PFSK-1 (cell line): ENCODE results near the gene MT1A.

ENCODE experiments used
- FOXP2 ChIP-seq: optimal IDR thresholded peaks from 2 replicates; pipeline ENCODE3; 2011; ENCODE audit warnings: borderline replicate concordance, control low read depth, inconsistent platforms; ENCODE audit not compliant: insufficient read depth; ENCODE audit errors: extremely low read length, extremely low read depth
- POLR2AphosphoS5 ChIP-seq: IDR thresholded peaks from 2 replicates; pipeline ENCODE4 v1.6.1; 2012; ENCODE audit warnings: low read depth, mild to moderate bottlenecking, control low read depth, low read length, moderate library complexity
- SIN3A ChIP-seq: IDR thresholded peaks from 2 replicates; pipeline ENCODE4 v1.6.1; 2012; ENCODE audit warnings: mild to moderate bottlenecking, low read length, moderate library complexity, borderline replicate concordance; ENCODE audit not compliant: insufficient read depth
- TAF1 ChIP-seq: IDR thresholded peaks from 2 replicates; pipeline ENCODE4 v1.6.1; 2012; ENCODE audit warnings: low read length, control low read depth, borderline replicate concordance; ENCODE audit not compliant: insufficient read depth
- TF ChIP-seq, protein P1 (sequence below), 2 experiments: IDR thresholded peaks; 2 replicates each; pipeline versions ENCODE4 v1.6.1 to v1.8.0; 2011 to 2012; ENCODE audit warnings: low read depth in 2 of 2, low read length in 2 of 2, control low read depth in 1 of 2, inconsistent platforms in 1 of 2, mild to moderate bottlenecking in 1 of 2, moderate library complexity in 1 of 2; ENCODE audit not compliant: insufficient read depth in 1 of 2

DNA sequence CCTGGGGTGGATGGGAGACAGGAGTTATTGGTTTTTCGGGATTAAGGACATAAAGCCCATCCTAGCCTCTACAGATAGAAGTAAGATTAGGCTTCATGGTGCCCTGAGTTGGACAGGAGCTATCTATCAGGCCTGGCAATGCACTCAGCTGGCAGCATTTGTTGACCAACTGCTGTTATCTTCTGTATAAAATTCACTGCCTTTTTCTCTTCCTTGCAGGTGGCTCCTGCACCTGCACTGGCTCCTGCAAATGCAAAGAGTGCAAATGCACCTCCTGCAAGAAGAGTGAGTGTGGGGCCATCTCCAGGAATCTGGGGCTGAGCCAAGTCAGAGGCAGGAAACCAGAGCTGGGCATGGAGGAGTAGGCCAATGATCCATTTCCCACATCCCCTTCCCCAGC, 579 bp downstream of the MT1A start:
- TF ChIP-seq TAF1 (no peak), POLR2AphosphoS5 (no peak), SIN3A (no peak), FOXP2 (no peak)
- TF ChIP-seq, protein P1, sequence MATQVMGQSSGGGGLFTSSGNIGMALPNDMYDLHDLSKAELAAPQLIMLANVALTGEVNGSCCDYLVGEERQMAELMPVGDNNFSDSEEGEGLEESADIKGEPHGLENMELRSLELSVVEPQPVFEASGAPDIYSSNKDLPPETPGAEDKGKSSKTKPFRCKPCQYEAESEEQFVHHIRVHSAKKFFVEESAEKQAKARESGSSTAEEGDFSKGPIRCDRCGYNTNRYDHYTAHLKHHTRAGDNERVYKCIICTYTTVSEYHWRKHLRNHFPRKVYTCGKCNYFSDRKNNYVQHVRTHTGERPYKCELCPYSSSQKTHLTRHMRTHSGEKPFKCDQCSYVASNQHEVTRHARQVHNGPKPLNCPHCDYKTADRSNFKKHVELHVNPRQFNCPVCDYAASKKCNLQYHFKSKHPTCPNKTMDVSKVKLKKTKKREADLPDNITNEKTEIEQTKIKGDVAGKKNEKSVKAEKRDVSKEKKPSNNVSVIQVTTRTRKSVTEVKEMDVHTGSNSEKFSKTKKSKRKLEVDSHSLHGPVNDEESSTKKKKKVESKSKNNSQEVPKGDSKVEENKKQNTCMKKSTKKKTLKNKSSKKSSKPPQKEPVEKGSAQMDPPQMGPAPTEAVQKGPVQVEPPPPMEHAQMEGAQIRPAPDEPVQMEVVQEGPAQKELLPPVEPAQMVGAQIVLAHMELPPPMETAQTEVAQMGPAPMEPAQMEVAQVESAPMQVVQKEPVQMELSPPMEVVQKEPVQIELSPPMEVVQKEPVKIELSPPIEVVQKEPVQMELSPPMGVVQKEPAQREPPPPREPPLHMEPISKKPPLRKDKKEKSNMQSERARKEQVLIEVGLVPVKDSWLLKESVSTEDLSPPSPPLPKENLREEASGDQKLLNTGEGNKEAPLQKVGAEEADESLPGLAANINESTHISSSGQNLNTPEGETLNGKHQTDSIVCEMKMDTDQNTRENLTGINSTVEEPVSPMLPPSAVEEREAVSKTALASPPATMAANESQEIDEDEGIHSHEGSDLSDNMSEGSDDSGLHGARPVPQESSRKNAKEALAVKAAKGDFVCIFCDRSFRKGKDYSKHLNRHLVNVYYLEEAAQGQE (IDR thresholded peaks at IDR 0.05; ENCODE audit: insufficient read depth in 1 of 2, low read depth in 2 of 2, low read length in 2 of 2): no peak
